ENCODE results near the gene IRF4.

The IRF4 gene

DNA sequence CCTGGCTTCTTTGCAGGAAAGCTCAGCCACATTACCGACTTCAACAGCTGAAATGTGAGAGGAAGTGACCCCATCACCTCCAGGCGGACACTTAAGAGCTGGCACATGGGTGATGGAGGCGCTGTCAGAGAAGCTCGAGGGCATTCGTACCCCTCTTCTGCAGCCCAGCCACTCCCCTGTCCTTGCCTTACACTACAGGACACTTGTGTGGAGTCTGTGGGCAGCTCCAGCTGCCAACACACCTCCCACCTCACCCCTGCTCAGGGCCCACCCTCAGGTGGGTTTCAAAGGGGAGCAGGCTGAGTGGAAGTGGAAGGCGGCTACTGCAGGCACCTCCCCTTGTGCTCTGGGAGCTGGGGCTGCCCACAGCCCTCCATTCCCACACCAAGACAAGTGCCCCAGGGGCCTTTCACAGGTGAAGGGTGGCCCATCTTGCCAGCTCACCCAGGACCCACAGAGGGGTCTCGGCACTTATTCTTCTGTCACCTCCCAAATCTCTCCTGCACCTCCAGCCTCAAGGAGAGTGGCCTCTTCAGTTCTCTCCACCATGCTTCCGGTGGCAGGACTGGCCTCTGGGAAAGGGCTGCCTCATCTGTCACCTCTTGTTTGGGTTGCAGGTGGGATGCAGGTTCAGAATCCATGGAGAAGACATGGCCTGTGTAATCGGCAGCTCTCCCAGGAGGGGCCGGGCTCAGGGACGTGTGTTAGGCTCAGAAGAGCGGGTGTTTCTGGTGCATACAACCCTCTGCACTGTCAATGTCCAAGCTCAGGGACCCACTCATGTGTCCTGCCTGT, 49.8 kb downstream of the IRF4 start:
- Histone ChIP-seq H3K4me2 (ENCODE audit: low read length) (no peak overlapping the region), H3K9ac (ENCODE audit: low read length) (no peak overlapping the region), H3K4me1 (ENCODE audit: low read length) (peaks cover 13% of the 10 kb centered on the region), H2AFZ (ENCODE audit: low read depth, low read length) (no peak overlapping the region), H3K27ac (ENCODE audit: low read length) (no peak overlapping the region), H3K79me2 (ENCODE audit: low read length) (no peaks in the 10 kb centered on the region), H3K27me3 (ENCODE audit: low read depth, low read length) (no peaks in the 10 kb centered on the region), H4K20me1 (ENCODE audit: insufficient read depth, low read length) (no peaks in the 10 kb centered on the region), H3K36me3 (replicated peaks; ENCODE audit: low read depth, low read length) (no peaks in the 10 kb centered on the region), H3K9me3 (ENCODE audit: insufficient read depth, low read length) (no peaks in the 10 kb centered on the region), H3K4me3 (ENCODE audit: low read length) (no peak overlapping the region)
- TF ChIP-seq EZH2phosphoT487 (IDR thresholded peaks at IDR 0.05; ENCODE audit: low read depth), result no peak
- TF ChIP-seq, protein P1, sequence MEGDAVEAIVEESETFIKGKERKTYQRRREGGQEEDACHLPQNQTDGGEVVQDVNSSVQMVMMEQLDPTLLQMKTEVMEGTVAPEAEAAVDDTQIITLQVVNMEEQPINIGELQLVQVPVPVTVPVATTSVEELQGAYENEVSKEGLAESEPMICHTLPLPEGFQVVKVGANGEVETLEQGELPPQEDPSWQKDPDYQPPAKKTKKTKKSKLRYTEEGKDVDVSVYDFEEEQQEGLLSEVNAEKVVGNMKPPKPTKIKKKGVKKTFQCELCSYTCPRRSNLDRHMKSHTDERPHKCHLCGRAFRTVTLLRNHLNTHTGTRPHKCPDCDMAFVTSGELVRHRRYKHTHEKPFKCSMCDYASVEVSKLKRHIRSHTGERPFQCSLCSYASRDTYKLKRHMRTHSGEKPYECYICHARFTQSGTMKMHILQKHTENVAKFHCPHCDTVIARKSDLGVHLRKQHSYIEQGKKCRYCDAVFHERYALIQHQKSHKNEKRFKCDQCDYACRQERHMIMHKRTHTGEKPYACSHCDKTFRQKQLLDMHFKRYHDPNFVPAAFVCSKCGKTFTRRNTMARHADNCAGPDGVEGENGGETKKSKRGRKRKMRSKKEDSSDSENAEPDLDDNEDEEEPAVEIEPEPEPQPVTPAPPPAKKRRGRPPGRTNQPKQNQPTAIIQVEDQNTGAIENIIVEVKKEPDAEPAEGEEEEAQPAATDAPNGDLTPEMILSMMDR (IDR thresholded peaks at IDR 0.05; ENCODE audit: low read depth, low read length), result no peak

DNA sequence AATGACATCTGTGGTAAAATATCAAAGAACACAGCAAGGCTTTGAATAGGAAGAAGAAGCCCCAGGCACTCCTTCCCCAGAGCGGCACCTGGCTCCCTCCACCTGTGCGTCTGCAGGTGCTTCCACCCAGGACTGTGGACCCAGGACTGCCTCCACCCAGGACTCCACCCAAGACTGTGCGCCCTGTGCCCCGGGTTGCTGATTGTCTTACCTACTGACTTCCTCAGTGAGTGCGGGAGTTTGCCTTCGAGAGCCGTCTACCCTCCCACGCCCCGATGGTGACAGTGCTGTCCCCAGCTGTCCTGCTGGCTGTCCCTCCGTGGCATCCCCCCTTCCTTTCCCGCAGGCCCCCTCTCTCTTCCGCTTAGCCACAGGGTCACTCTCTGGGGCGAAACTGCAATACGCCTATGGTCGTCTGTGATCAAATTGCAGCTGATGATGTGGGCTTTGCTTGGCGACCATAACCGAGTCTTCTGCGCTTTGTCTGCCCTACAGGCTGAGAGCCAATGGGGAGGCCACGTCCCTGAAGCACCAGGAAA, 52.1 kb downstream of the IRF4 start:
- no peak for TF ChIP-seq EZH2phosphoT487 (IDR thresholded peaks at IDR 0.05; ENCODE audit: low read depth)
- TF ChIP-seq, protein P1 (IDR thresholded peaks at IDR 0.05; ENCODE audit: low read depth, low read length), result no peak
- H3K4me2 ChIP-seq (ENCODE audit: low read length), result no peak overlapping the region
- H3K27me3 ChIP-seq (ENCODE audit: low read depth, low read length), result no peaks in the 10 kb centered on the region
- H3K27ac ChIP-seq (ENCODE audit: low read length), result no peak overlapping the region
- H3K36me3 ChIP-seq (replicated peaks; ENCODE audit: low read depth, low read length), result no peaks in the 10 kb centered on the region
- H3K4me3 ChIP-seq (ENCODE audit: low read length), result no peak overlapping the region
- no peak overlapping the region for H2AFZ ChIP-seq (ENCODE audit: low read depth, low read length)
- H4K20me1 ChIP-seq (ENCODE audit: insufficient read depth, low read length), result no peaks in the 10 kb centered on the region
- H3K79me2 ChIP-seq (ENCODE audit: low read length), result no peaks in the 10 kb centered on the region
- H3K4me1 ChIP-seq (ENCODE audit: low read length), result peaks cover 36% of the 10 kb centered on the region
- no peak overlapping the region for H3K9ac ChIP-seq (ENCODE audit: low read length)
- H3K9me3 ChIP-seq (ENCODE audit: insufficient read depth, low read length), result no peaks in the 10 kb centered on the region

DNA sequence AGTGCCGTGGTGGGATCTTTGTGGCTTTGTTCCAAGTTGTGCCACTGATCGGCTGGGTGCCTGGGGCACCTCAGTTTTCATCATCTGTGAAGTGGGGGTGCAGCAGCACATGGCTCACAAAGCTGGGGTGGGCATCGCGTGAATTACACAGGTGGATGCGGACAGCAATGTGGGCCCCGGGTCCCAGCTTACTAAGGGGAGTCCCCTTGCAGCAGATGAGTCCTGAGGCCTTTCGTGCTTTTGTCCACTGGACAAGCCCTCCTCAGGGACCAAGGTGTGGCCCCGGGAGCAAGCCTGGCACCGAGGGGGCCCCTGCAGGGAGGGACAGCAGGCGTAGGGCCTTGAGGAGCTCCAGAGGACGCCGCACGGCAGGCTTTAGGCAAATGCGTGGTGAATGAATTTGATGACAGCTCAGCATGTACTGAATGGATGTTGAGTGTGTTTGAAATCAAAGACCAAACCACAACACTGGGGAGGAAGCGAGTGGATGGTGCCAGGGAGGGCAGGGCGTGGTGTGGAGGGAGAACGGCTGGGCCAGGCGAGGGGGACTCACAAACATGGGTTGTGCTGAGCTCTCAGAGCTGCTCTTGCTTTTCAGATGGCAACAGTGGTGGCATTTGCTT, 53.2 kb downstream of the IRF4 start:
- no peaks in the 10 kb centered on the region for H4K20me1 ChIP-seq (ENCODE audit: insufficient read depth, low read length)
- H3K27me3 ChIP-seq (ENCODE audit: low read depth, low read length), result no peaks in the 10 kb centered on the region
- H3K9me3 ChIP-seq (ENCODE audit: insufficient read depth, low read length), result no peaks in the 10 kb centered on the region
- no peak overlapping the region for H3K27ac ChIP-seq (ENCODE audit: low read length)
- H3K9ac ChIP-seq (ENCODE audit: low read length), result no peak overlapping the region
- H2AFZ ChIP-seq (ENCODE audit: low read depth, low read length), result no peak overlapping the region
- TF ChIP-seq, protein P1 (IDR thresholded peaks at IDR 0.05; ENCODE audit: low read depth, low read length), result no peak
- no peak for TF ChIP-seq EZH2phosphoT487 (IDR thresholded peaks at IDR 0.05; ENCODE audit: low read depth)
- H3K36me3 ChIP-seq (replicated peaks; ENCODE audit: low read depth, low read length), result no peaks in the 10 kb centered on the region
- H3K79me2 ChIP-seq (ENCODE audit: low read length), result no peaks in the 10 kb centered on the region
- peaks cover 36% of the 10 kb centered on the region for H3K4me1 ChIP-seq (ENCODE audit: low read length)
- H3K4me2 ChIP-seq (ENCODE audit: low read length), result no peak overlapping the region
- H3K4me3 ChIP-seq (ENCODE audit: low read length), result no peak overlapping the region

Data from OCI-LY3 (cell line).